ENCODE data around the gene GRID2.

GRCh38 chr4:93532234-93532633 is 1228.5 kb downstream of the GRID2 start:
- TF ChIP-seq TFDP2 (CRISPR knock-in tag; IDR thresholded peaks at IDR 0.05) (no peak), POLR2AphosphoS5 (IDR thresholded peaks at IDR 0.05; ENCODE audit: low read depth, low read length) (no peak), PHF8 (CRISPR knock-in tag; IDR thresholded peaks at IDR 0.05) (no peak), ZNF792 (CRISPR knock-in tag; IDR thresholded peaks at IDR 0.05) (no peak), CREM (IDR thresholded peaks at IDR 0.05) (no peak), CREM (CRISPR knock-in tag; IDR thresholded peaks at IDR 0.05) (no peak), ZNF432 (CRISPR knock-in tag; IDR thresholded peaks at IDR 0.05; ENCODE audit: borderline replicate concordance) (no peak), ZBTB10 (CRISPR knock-in tag; IDR thresholded peaks at IDR 0.05; ENCODE audit: borderline replicate concordance) (no peak), ZBTB44 (CRISPR knock-in tag; IDR thresholded peaks at IDR 0.05) (no peak), SKIL (CRISPR knock-in tag; IDR thresholded peaks at IDR 0.05; ENCODE audit: borderline replicate concordance) (no peak)

All from HepG2 (cell line).